ENCODE measurements around the gene DLG4. TPM values are rescaled to one million over a fixed set of nuclear protein-coding genes. Genes with fewer than 3 reads are reported as not detected.

DLG4 gene
- total RNA-seq, 2 experiments from 2014 or later = 15.4 to 27.3 TPM

GRCh38 chr17:7233701-7234082 lies 14.1 kb upstream of the DLG4 start:
- H3K9me3 ChIP-seq (ENCODE audit: low read length) = no peaks in the 10 kb centered on the region
- BruUV-seq (replicated peaks) = no TSS peak
- H4K20me1 ChIP-seq (ENCODE audit: insufficient read depth, low read length) = peaks cover 19% of the 10 kb centered on the region
- peak overlapping the region; percentile 65 for H3K27ac ChIP-seq (ENCODE audit: low read depth, low read length, poor library complexity, severe bottlenecking)
- peak overlapping the region; percentile 29; the same call in 1 of the 2 replicates for H2AFZ ChIP-seq (ENCODE audit: low read length)
- intact Hi-C loops (cut with micrococcal nuclease; ENCODE audit: unreplicated experiment) = loop anchor here (1.0 kb wide), 1 partner anchor 12 kb away; no protein-coding TSS in a partner anchor
- ChIA-PET CTCF (ENCODE audit: unreplicated experiment) (interaction anchor here (0.6 to 2.4 kb wide), 2 partner anchors 12 to 791 kb away, joined by 3 to 7 read pairs; no protein-coding TSS in a partner anchor), POLR2A (no interaction called here)
- DNase-seq (ENCODE audit: low spot score) = no peak
- no peaks in the 10 kb centered on the region for H3K9me2 ChIP-seq (ENCODE audit: insufficient read depth, low read length)
- H3K79me2 ChIP-seq (ENCODE audit: insufficient read depth, low read depth, low read length) = peaks cover 54% of the 10 kb centered on the region
- TF ChIP-seq EZH2phosphoT487 (IDR thresholded peaks at IDR 0.05; ENCODE audit: borderline replicate concordance, low read depth, low read length) (no peak), CTCF (conservative IDR thresholded peaks at IDR 0.05; ENCODE audit: low read length) (no peak)
- H3K36me3 ChIP-seq (ENCODE audit: insufficient read depth, low read length) = peaks cover 65% of the 10 kb centered on the region
- peaks cover 40% of the 10 kb centered on the region for H3K4me1 ChIP-seq (ENCODE audit: insufficient read depth, low read length, poor library complexity, severe bottlenecking)
- H3K4me2 ChIP-seq (ENCODE audit: low read length) = peak overlapping the region; percentile 98
- peak overlapping the region; percentile 97 for H3K4me3 ChIP-seq (ENCODE audit: low read depth, low read length, poor library complexity, severe bottlenecking)

GRCh38 chr17:7232114-7232513 lies 12.5 kb upstream of the DLG4 start:
- BruUV-seq (replicated peaks) = TSS peak; percentile 47

More at GRCh38 chr17:7232114-7232513, 12.5 kb upstream of the DLG4 start:
- POLR2A ChIA-PET = no interaction called here
- intact Hi-C loops (cut with micrococcal nuclease; ENCODE audit: unreplicated experiment) = no loop called here
- no peak overlapping the region for H2AFZ ChIP-seq (ENCODE audit: low read length)
- TF ChIP-seq CTCF (conservative IDR thresholded peaks at IDR 0.05; ENCODE audit: low read length) = no peak
- TF ChIP-seq EZH2phosphoT487 (IDR thresholded peaks at IDR 0.05; ENCODE audit: borderline replicate concordance, low read depth, low read length) = no peak
- peaks cover 46% of the 10 kb centered on the region for H3K79me2 ChIP-seq (ENCODE audit: insufficient read depth, low read depth, low read length)
- peaks cover 77% of the 10 kb centered on the region for H3K36me3 ChIP-seq (ENCODE audit: insufficient read depth, low read length)
- no peaks in the 10 kb centered on the region for H3K9me2 ChIP-seq (ENCODE audit: insufficient read depth, low read length)
- DNase-seq (ENCODE audit: low spot score) = no peak
- peak overlapping the region; percentile 97 for H3K4me3 ChIP-seq (ENCODE audit: low read depth, low read length, poor library complexity, severe bottlenecking)
- H3K9me3 ChIP-seq (ENCODE audit: low read length) = no peaks in the 10 kb centered on the region
- H3K4me1 ChIP-seq (ENCODE audit: insufficient read depth, low read length, poor library complexity, severe bottlenecking) = peaks cover 35% of the 10 kb centered on the region
- H3K27ac ChIP-seq (ENCODE audit: low read depth, low read length, poor library complexity, severe bottlenecking) = no peak overlapping the region
- CTCF ChIA-PET (ENCODE audit: unreplicated experiment) = no interaction called here
- peaks cover 15% of the 10 kb centered on the region for H4K20me1 ChIP-seq (ENCODE audit: insufficient read depth, low read length)
- H3K4me2 ChIP-seq (ENCODE audit: low read length) = peak overlapping the region; percentile 98
